Heart right ventricle (tissue), 16 donors: ENCODE measurements around the gene MERTK. TPM values are rescaled to one million over a fixed set of nuclear protein-coding genes. Genes with fewer than 3 reads are reported as not detected.
"Not testable (repeated sequence)": the region's sequence is repeated elsewhere in the genome, so short reads cannot be mapped to it uniquely, and the experiment has no call there.

Source experiments
- ATAC-seq, 8 donors: fragments of 200-7000 bp; cut with Tn5 transposase; one replicate each; pipeline ENCODE4 v1.9.1; 2020; ENCODE audit warnings: mild to moderate bottlenecking in 8 of 8, moderate library complexity in 8 of 8, moderate number of reproducible peaks in 1 of 8
- DNase-seq, 2 donors: peaks; one replicate each; pipeline ENCODE4 v3.0.0-alpha.2; 2020
- H3K27ac ChIP-seq, 10 donors: fragments of 200-600 bp; sonication (generic) in 2 of 10; one replicate each; pipeline versions ENCODE4 v1.5.0 to v1.8.0; 2020 to 2022; ENCODE audit warnings: mild to moderate bottlenecking in 3 of 10
- H3K27me3 ChIP-seq, 7 donors: fragments of 200-600 bp; one replicate each; pipeline ENCODE4 v1.8.0; 2021 to 2022; ENCODE audit warnings: mild to moderate bottlenecking in 2 of 7
- H3K36me3 ChIP-seq, 9 donors: fragments of 200-600 bp; sonication (generic) in 1 of 9; one replicate each; pipeline versions ENCODE4 v1.5.0 to v1.8.0; 2020 to 2022; ENCODE audit warnings: mild to moderate bottlenecking in 2 of 9
- H3K4me1 ChIP-seq, 9 donors: fragments of 200-600 bp; sonication (generic) in 1 of 9; one replicate each; pipeline versions ENCODE4 v1.5.0 to v1.8.0; 2020 to 2022; ENCODE audit warnings: mild to moderate bottlenecking in 4 of 9
- H3K4me3 ChIP-seq, 10 donors: fragments of 200-600 bp; sonication (generic) in 2 of 10; one replicate each; pipeline versions ENCODE4 v1.5.0 to v1.8.0; 2020 to 2022; ENCODE audit warnings: mild to moderate bottlenecking in 7 of 10, moderate library complexity in 2 of 10
- H3K9me3 ChIP-seq, 11 donors: fragments of 200-600 bp in 10 of 11; sonication (generic) in 2 of 11; one replicate each; pipeline versions ENCODE4 v1.5.0 to v1.8.0; 2013 to 2022; ENCODE audit warnings: mild to moderate bottlenecking in 2 of 11, control low read depth in 1 of 11, moderate library complexity in 1 of 11
- CTCF ChIP-seq, 9 donors: fragments of 200-600 bp; sonication (generic) in 2 of 9; IDR thresholded peaks; one replicate each; pipeline versions ENCODE4 v1.5.0 to v1.8.0; 2021 to 2022; ENCODE audit warnings: antibody characterized with exemption in 9 of 9, mild to moderate bottlenecking in 5 of 9, moderate library complexity in 1 of 9
- WGBS, 2 donors: extraction: QIAGEN DNeasy Blood & Tissue Kit; methylation state at CpG; one replicate each; pipeline ENCODE4 v1.1.7; 2013; ENCODE audit warnings: inconsistent platforms in 1 of 2; 5-methylcytosine and 5-hydroxymethylcytosine counted together
- intact Hi-C, 10 donors: fragments of 100-400 bp; cut with DNase I; formaldehyde crosslinking; loops; one replicate each; pipeline versions ENCODE4 v1.11.1 to v1.14.2; 2022
- polyA plus RNA-seq, 2 donors: library from polyadenylated mRNA; stranded (reverse); fragments of 200-250 nt; gene quantifications; one replicate each; pipeline ENCODE4 v1.2.3, GENCODE V29; 2013
- total RNA-seq, 10 donors: library from RNA; stranded (reverse); fragmentation: NEBNext Ultra II Directional in 3 of 10; extraction: Animal tissue kit (Norgen Biotek cat#: 25700) in 3 of 10; gene quantifications; one replicate each; pipeline versions ENCODE4 v1.2.1 to v1.2.4, GENCODE V29; 2021 to 2023
- donor health status: Arrhythmogenic right ventricular cardiomyopathy.
- donor health status: ischemic (EF 13 %, LVEDD 7.1; RV severe dilation, severe dysfunction).
- donor health status: healthy with polysubstance abuse.
- donor health status: DM: no; HTN: yes; CAD: no.
- donor health status: DM: no; HTN: no; CAD: no.
- donor health status: ischemic (EF 25% LVEDD 6.9; RV normal size, moderate dysfunction).
- donor health status: ischemic (EF 25% LVEDD 5.7; RV mildly dilated, moderate dysfunction).
- donor health status: healthy.
- donor health status: DM: yes; HTN: yes; CAD: no.
- donor health status: Ischemic cardiomyopathy.
- donor health status: ischemic (EF 35%, LVEDD 5.7; RV mildly dilated, moderate dysfunction).
- donor health status: nonischemic (EF 11% LVEDD 7.7; RV severe dilation, severe dysfunction).
- donor health status: DM: yes; HTN: yes; CAD: no.
- donor health status: PGD.
- donor health status: ischemic (EF 29% LVEDD 5.4; RV normal size, mild dysfunction).
- donor health status: nonischemic (EF 23%, LVEDD 6.1; RV moderate dilation, normal function).

The MERTK gene
- total and polyA plus RNA-seq, 12 donors, result 2.3 to 8.9 (median 3.9) TPM

GRCh38 chr2:112061840-112062239 is 163.4 kb downstream of the MERTK start:
- peak overlapping the region in 5 of 10 donors; percentile 5 to 55 (median 6) for H3K27ac ChIP-seq
- peaks cover 0 to 80% (median 23%) of the 10 kb centered on the region in 9 donors for H3K36me3 ChIP-seq
- ATAC-seq, result no peak
- no peaks in the 10 kb centered on the region for H3K9me3 ChIP-seq
- H3K27me3 ChIP-seq, result no peaks in the 10 kb centered on the region
- WGBS, 2 donors, result 88 to 90% methylated on average over 2 of the region's 2 CpGs
- TF ChIP-seq CTCF (IDR thresholded peaks at IDR 0.05), result no peak
- H3K4me1 ChIP-seq, result peaks cover 0 to 43% (median 24%) of the 10 kb centered on the region in 9 donors
- DNase-seq, result no peak
- intact Hi-C loops, result no loop called here
- H3K4me3 ChIP-seq, result no peak overlapping the region

DNA sequence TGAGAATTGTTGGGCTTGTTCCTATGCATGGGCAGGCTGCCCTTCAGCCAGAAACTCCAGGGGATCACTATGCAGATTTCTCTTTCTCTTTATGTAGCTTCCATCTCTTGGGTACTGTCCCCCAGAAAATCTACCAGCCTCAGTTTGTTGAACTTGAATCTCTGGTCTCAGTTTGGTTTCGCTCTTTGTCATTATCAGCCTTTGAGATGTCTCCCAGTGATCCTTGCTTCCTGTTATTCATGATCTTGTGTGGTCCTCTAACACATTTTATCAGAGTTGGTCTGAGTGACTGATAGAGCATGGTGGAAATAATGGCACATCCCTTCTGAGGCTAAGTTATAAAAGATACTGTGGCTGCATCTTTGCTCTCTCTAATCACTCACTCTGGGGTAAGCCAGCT is 164.5 kb downstream of the MERTK start:
- Histone ChIP-seq H3K36me3 (peaks cover 0 to 91% (median 34%) of the 10 kb centered on the region in 9 donors), H3K4me1 (peaks cover 0 to 32% (median 13%) of the 10 kb centered on the region in 9 donors)
- TF ChIP-seq CTCF (IDR thresholded peaks at IDR 0.05), result no peak

GRCh38 chr2:112065486-112065885 is 167.1 kb downstream of the MERTK start:
- Histone ChIP-seq H3K4me3 (no peak overlapping the region), H3K27me3 (no peaks in the 10 kb centered on the region), H3K36me3 (peaks cover 0 to 98% (median 42%) of the 10 kb centered on the region in 9 donors), H3K4me1 (peaks cover 0 to 14% (median 8%) of the 10 kb centered on the region in 9 donors), H3K27ac (no peak overlapping the region), H3K9me3 (peaks cover 0 to 6% (median 0%) of the 10 kb centered on the region in 11 donors)
- 79 to 92% methylated on average over 5 of the region's 5 CpGs for WGBS, 2 donors
- DNase-seq (no peak), ATAC-seq (no peak)
- no peak for TF ChIP-seq CTCF (IDR thresholded peaks at IDR 0.05)
- intact Hi-C loops, result no loop called here

More for the DNA sequence above, 164.5 kb downstream of the MERTK start:
- H3K27me3 ChIP-seq, result no peaks in the 10 kb centered on the region
- no peak for ATAC-seq
- 95 to 100% methylated on average over 1 of the region's 1 CpG for WGBS, 2 donors
- H3K9me3 ChIP-seq, result no peaks in the 10 kb centered on the region
- DNase-seq, result no peak
- H3K4me3 ChIP-seq, result no peak overlapping the region
- intact Hi-C loops, result no loop called here
- no peak overlapping the region for H3K27ac ChIP-seq

DNA sequence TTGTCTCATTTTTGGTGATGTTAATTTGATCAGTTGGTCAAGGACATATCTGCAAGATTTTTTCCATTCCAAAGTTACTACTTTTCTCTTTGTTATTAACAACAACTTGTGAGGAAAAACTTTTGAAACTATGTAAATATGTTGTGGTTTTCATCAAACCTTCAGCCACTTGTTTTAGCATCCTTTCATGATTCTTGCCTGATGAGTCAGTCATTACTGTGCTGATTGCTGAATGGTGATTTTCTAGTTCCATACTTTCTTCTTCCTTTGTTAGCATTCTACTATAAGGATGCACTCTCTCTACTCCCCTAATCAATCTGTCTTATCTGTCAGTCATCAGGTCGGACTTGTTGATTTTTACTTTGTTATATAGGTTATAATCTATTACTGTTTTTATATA is 167.6 kb downstream of the MERTK start:
- Histone ChIP-seq H3K4me3 (no peak overlapping the region), H3K4me1 (peaks cover 0 to 12% (median 5%) of the 10 kb centered on the region in 9 donors), H3K36me3 (peaks cover 0 to 97% (median 42%) of the 10 kb centered on the region in 9 donors), H3K9me3 (peaks cover 0 to 9% (median 0%) of the 10 kb centered on the region in 11 donors), H3K27ac (no peak overlapping the region), H3K27me3 (no peaks in the 10 kb centered on the region)
- no peak for TF ChIP-seq CTCF (IDR thresholded peaks at IDR 0.05)
- DNase-seq, result no peak
- intact Hi-C loops, result no loop called here
- no peak for ATAC-seq
- WGBS, 2 donors, result 88 to 89% methylated on average over 1 of the region's 1 CpG

DNA sequence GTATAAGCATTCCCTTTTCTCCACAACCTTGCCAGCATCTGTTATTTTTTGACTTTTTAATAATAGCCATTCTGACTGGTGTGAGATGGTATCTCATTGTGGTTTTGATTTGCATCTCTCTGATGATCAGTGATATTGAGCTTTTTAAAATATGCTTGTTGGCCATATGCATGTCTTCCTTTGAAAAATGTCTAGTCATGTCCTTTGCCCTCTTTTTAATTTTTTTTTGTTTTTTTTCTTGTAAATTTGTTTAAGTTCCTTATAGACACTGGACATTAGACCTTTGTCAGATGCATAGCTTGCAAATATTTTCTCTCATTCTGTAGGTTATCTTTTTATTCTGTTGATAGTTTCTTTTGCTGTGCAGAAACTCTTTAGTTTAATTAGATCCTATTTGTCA is 171.4 kb downstream of the MERTK start:
- H3K27me3 ChIP-seq, intact Hi-C loops, H3K27ac ChIP-seq, DNase-seq, ATAC-seq, H3K4me1 ChIP-seq, H3K4me3 ChIP-seq: not testable (repeated sequence)
- Histone ChIP-seq H3K9me3 (peaks cover 0 to 16% (median 0%) of the 10 kb centered on the region in 11 donors), H3K36me3 (peaks cover 0 to 93% (median 33%) of the 10 kb centered on the region in 9 donors)
